Thoracic aorta (tissue), 2 donors: ENCODE results near the gene GPX4. TPM values are rescaled to one million over a fixed set of nuclear protein-coding genes. Genes with fewer than 3 reads are reported as not detected.
A peak's percentile ranks its signal among the peaks of the same experiment; 100 is the strongest.

Experiments used
- ATAC-seq: fragments of 150-250 bp; one replicate; pipeline ENCODE4 v1.8.0; 2017; ENCODE audit warnings: low read depth; ENCODE audit not compliant: insufficient number of reproducible peaks, low FRiP score
- DNase-seq: peaks from one replicate; pipeline ENCODE4 v3.0.0-alpha.2; 2020; ENCODE audit warnings: low spot score
- H3K27ac ChIP-seq, 2 donors: fragments of 200-600 bp; sonication (generic); 1 replicate in 1 of 2; 2 replicates in 1 of 2; pipeline ENCODE4 v1.5.1; 2016; ENCODE audit warnings: mild to moderate bottlenecking in 2 of 2, moderate library complexity in 2 of 2
- H3K27me3 ChIP-seq: fragments of 200-600 bp; sonication (generic); replicated peaks from 2 replicates; pipeline ENCODE4 v1.6.0; 2016; ENCODE audit warnings: mild to moderate bottlenecking; ENCODE audit not compliant: insufficient read depth
- H3K36me3 ChIP-seq: fragments of 200-600 bp; sonication (generic); one replicate; pipeline ENCODE4 v1.5.1; 2016
- H3K4me1 ChIP-seq, 2 donors: fragments of 200-600 bp; sonication (generic); 1 replicate in 1 of 2; 2 replicates in 1 of 2; pipeline versions ENCODE4 v1.5.1 to v1.6.0; 2016; ENCODE audit warnings: low read depth in 2 of 2, mild to moderate bottlenecking in 1 of 2; ENCODE audit not compliant: control insufficient read depth in 1 of 2
- H3K4me3 ChIP-seq: fragments of 200-600 bp; sonication (generic); 2 replicates; pipeline ENCODE4 v1.5.1; 2016; ENCODE audit warnings: mild to moderate bottlenecking
- H3K9me3 ChIP-seq: fragments of 200-600 bp; sonication (generic); 2 replicates; pipeline ENCODE4 v1.5.1; 2016
- CTCF ChIP-seq: fragments of 200-600 bp; sonication (generic); IDR thresholded peaks from one replicate; pipeline ENCODE4 v1.5.1; 2019; ENCODE audit warnings: antibody characterized with exemption
- total RNA-seq, 2 donors: library from RNA; depleted of rRNA; stranded (reverse); fragments of >200 nt; gene quantifications; one replicate each; pipeline versions ENCODE4 v1.1.0 to v1.2.3, GENCODE V29; 2016

The GPX4 gene
- total RNA-seq, 2 donors from 2014 or later = 259 to 441 TPM

GRCh38 chr19:1094978-1095701, 8.7 kb upstream of the GPX4 start, which contains the start of gene POLR2E:
TSS of gene POLR2E (minus strand) at chr19:1095375. CDS start at chr19:1095315, 60 bp downstream.
- Histone ChIP-seq H3K27ac (peak within 1 kb of the TSS in 1 of 2 donors; percentile 45), H3K9me3 (no peaks in the 10 kb centered on the region), H3K4me3 (peak within 1 kb of the TSS; percentile 98), H3K36me3 (peaks cover 9% of the 10 kb centered on the region), H3K4me1 (peaks cover 19 to 46% of the 10 kb centered on the region in 2 donors), H3K27me3 (no peaks in the 10 kb centered on the region)
- ATAC-seq (peak; percentile 84), DNase-seq (peak; percentile 92)
- no peak for TF ChIP-seq CTCF

GRCh38 chr19:1097810-1098176, 6.0 kb upstream of the GPX4 start:
- TF ChIP-seq CTCF = no peak
- H3K9me3 ChIP-seq = no peaks in the 10 kb centered on the region
- peak overlapping the region; percentile 34 to 99 for H3K27ac ChIP-seq
- no peak for ATAC-seq
- no peaks in the 10 kb centered on the region for H3K27me3 ChIP-seq
- H3K36me3 ChIP-seq = peaks cover 5% of the 10 kb centered on the region
- no peak for DNase-seq
- H3K4me1 ChIP-seq = peaks cover 37 to 71% of the 10 kb centered on the region in 2 donors
- no peak overlapping the region for H3K4me3 ChIP-seq

GRCh38 chr19:1098177-1099051, 5.4 kb upstream of the GPX4 start:
- Histone ChIP-seq H3K27ac (peak overlapping the region; percentile 51 to 99), H3K9me3 (no peaks in the 10 kb centered on the region), H3K4me3 (no peak overlapping the region), H3K4me1 (peaks cover 43 to 73% of the 10 kb centered on the region in 2 donors), H3K27me3 (no peaks in the 10 kb centered on the region), H3K36me3 (peaks cover under 1% of the 10 kb centered on the region)
- DNase-seq = no peak
- no peak for ATAC-seq
- TF ChIP-seq CTCF = no peak

GRCh38 chr19:1101337-1101698, 2.5 kb upstream of the GPX4 start:
- peaks cover 44 to 69% of the 10 kb centered on the region in 2 donors for H3K4me1 ChIP-seq
- ATAC-seq = no peak

More at GRCh38 chr19:1101337-1101698, 2.5 kb upstream of the GPX4 start:
- Histone ChIP-seq H3K27me3 (no peaks in the 10 kb centered on the region), H3K4me3 (peak overlapping the region; percentile 97), H3K27ac (peak overlapping the region; percentile 99), H3K9me3 (no peaks in the 10 kb centered on the region), H3K36me3 (peaks cover 5% of the 10 kb centered on the region)
- no peak for DNase-seq
- no peak for TF ChIP-seq CTCF
